ENCODE data around the gene USP48.

USP48 gene

GRCh38 chr1:21759182-21759581 is 23.8 kb downstream of the USP48 start:
- DNase-seq (ENCODE audit: low read depth in 2 of 2), result no peak
- TF ChIP-seq CTCF (IDR thresholded peaks at IDR 0.05; ENCODE audit: low read depth, low read length), result no peak
- no peak overlapping the region for H3K4me3 ChIP-seq (replicated peaks in 1 of 2; ENCODE audit: low read depth in 2 of 2, low read length in 2 of 2)

GRCh38 chr1:21758614-21759013 is 24.3 kb downstream of the USP48 start:
- no peak overlapping the region for H3K4me3 ChIP-seq (replicated peaks in 1 of 2; ENCODE audit: low read depth in 2 of 2, low read length in 2 of 2)
- no peak for TF ChIP-seq CTCF (IDR thresholded peaks at IDR 0.05; ENCODE audit: low read depth, low read length)
- DNase-seq (ENCODE audit: low read depth in 2 of 2), result no peak

- no peak for DNase-seq (ENCODE audit: low read depth in 2 of 2)
- TF ChIP-seq CTCF (IDR thresholded peaks at IDR 0.05; ENCODE audit: low read depth, low read length), result no peak
Observed at GRCh38 chr1:21756393-21757089, 26.4 kb downstream of the USP48 start.

GRCh38 chr1:21755067-21755466 is 27.9 kb downstream of the USP48 start:
- DNase-seq (ENCODE audit: low read depth in 2 of 2), result no peak
- H3K4me3 ChIP-seq (replicated peaks in 1 of 2; ENCODE audit: low read depth in 2 of 2, low read length in 2 of 2), result no peak overlapping the region
- no peak for TF ChIP-seq CTCF (IDR thresholded peaks at IDR 0.05; ENCODE audit: low read depth, low read length)

More at GRCh38 chr1:21756393-21757089, 26.4 kb downstream of the USP48 start:
- no peak overlapping the region for H3K4me3 ChIP-seq (replicated peaks in 1 of 2; ENCODE audit: low read depth in 2 of 2, low read length in 2 of 2)

- no peak overlapping the region for H3K4me3 ChIP-seq (replicated peaks in 1 of 2; ENCODE audit: low read depth in 2 of 2, low read length in 2 of 2)
- no peak for DNase-seq (ENCODE audit: low read depth in 2 of 2)
- TF ChIP-seq CTCF (IDR thresholded peaks at IDR 0.05; ENCODE audit: low read depth, low read length), result no peak
Observed at GRCh38 chr1:21754583-21754982, 28.4 kb downstream of the USP48 start.

- no peak for DNase-seq (ENCODE audit: low read depth in 2 of 2)
- TF ChIP-seq CTCF (IDR thresholded peaks at IDR 0.05; ENCODE audit: low read depth, low read length), result no peak
- H3K4me3 ChIP-seq (replicated peaks in 1 of 2; ENCODE audit: low read depth in 2 of 2, low read length in 2 of 2), result no peak overlapping the region
Observed at GRCh38 chr1:21752186-21752585, 30.8 kb downstream of the USP48 start.

GRCh38 chr1:21751281-21751680 is 31.7 kb downstream of the USP48 start:
- DNase-seq (ENCODE audit: low read depth in 2 of 2), result no peak
- no peak overlapping the region for H3K4me3 ChIP-seq (replicated peaks in 1 of 2; ENCODE audit: low read depth in 2 of 2, low read length in 2 of 2)
- no peak for TF ChIP-seq CTCF (IDR thresholded peaks at IDR 0.05; ENCODE audit: low read depth, low read length)

All from cardiac fibroblast (primary cell).